HEK293T (cell line): ENCODE measurements around the gene MAD1L1.

Experiments
- CTCF ChIA-PET: fragments of 350-600 bp; formaldehyde crosslinking; extraction: SDS; loops from one replicate; lab custom pipeline; 2021; ENCODE audit warnings: antibody characterized with exemption, inconsistent platforms; lab: Yijun Ruan, JAX
- POLR2A ChIA-PET: fragments of 350-600 bp; formaldehyde crosslinking; extraction: SDS; loops from one replicate; lab custom pipeline; 2020; ENCODE audit warnings: antibody characterized with exemption, inconsistent platforms; lab: Yijun Ruan, JAX
- DNase-seq: peaks from one replicate; pipeline ENCODE4 v3.0.0; 2012; ENCODE audit warnings: mixed read lengths; ENCODE audit errors: extremely low spot score
- ARNT ChIP-seq: fragments of 450-650 bp; IDR thresholded peaks from 2 replicates; pipeline ENCODE4 v1.6.1; 2017; ENCODE audit warnings: mild to moderate bottlenecking
- BHLHE40 ChIP-seq: fragments of 450-650 bp; IDR thresholded peaks from 2 replicates; pipeline ENCODE4 v1.6.1; 2016; ENCODE audit warnings: mild to moderate bottlenecking, moderate library complexity, borderline replicate concordance
- CTBP1 ChIP-seq: fragments of 450-650 bp; IDR thresholded peaks from 2 replicates; pipeline ENCODE4 v1.6.1; 2016; ENCODE audit warnings: borderline replicate concordance
- ELF4 ChIP-seq: fragments of 450-650 bp; IDR thresholded peaks from 2 replicates; pipeline ENCODE4 v1.6.1; 2017; ENCODE audit warnings: antibody characterized with exemption
- FOXA1 ChIP-seq: fragments of 450-650 bp; IDR thresholded peaks from 2 replicates; pipeline ENCODE4 v1.6.1; 2016; ENCODE audit warnings: mild to moderate bottlenecking
- FOXK2 ChIP-seq: fragments of 450-650 bp; IDR thresholded peaks from 2 replicates; pipeline ENCODE4 v1.6.1; 2016; ENCODE audit warnings: mild to moderate bottlenecking
- FOXM1 ChIP-seq: fragments of 450-650 bp; IDR thresholded peaks from 2 replicates; pipeline ENCODE4 v1.6.1; 2017; ENCODE audit warnings: mild to moderate bottlenecking, borderline replicate concordance
- HDGF ChIP-seq: fragments of 450-650 bp; IDR thresholded peaks from 2 replicates; pipeline ENCODE4 v1.6.1; 2017; ENCODE audit warnings: antibody characterized with exemption, borderline replicate concordance
- L3MBTL2 ChIP-seq: fragments of 450-650 bp; conservative IDR thresholded peaks from 2 replicates; pipeline ENCODE4 v1.6.1; 2016; ENCODE audit warnings: mild to moderate bottlenecking
- LEF1 ChIP-seq: fragments of 450-650 bp; IDR thresholded peaks from 2 replicates; pipeline ENCODE4 v1.6.1; 2017; ENCODE audit warnings: mild to moderate bottlenecking, borderline replicate concordance
- NFRKB ChIP-seq: fragments of 450-650 bp; IDR thresholded peaks from 2 replicates; pipeline ENCODE4 v1.6.1; 2016; ENCODE audit warnings: mild to moderate bottlenecking, moderate library complexity
- SP1 ChIP-seq: fragments of 450-650 bp; IDR thresholded peaks from 2 replicates; pipeline ENCODE4 v1.6.1; 2017
- SUZ12 ChIP-seq: fragments of 450-650 bp; IDR thresholded peaks from 2 replicates; pipeline ENCODE4 v1.6.1; 2016; ENCODE audit warnings: mild to moderate bottlenecking
- TARDBP ChIP-seq: fragments of 450-650 bp; IDR thresholded peaks from 2 replicates; pipeline ENCODE4 v1.6.1; 2016
- ZNF384 ChIP-seq: fragments of 450-650 bp; IDR thresholded peaks from 2 replicates; pipeline ENCODE4 v1.6.1; 2016
- TF ChIP-seq, protein P1 (sequence below): fragments of 450-650 bp; IDR thresholded peaks from 2 replicates; pipeline ENCODE4 v1.6.1; 2016

Gene MAD1L1

DNA sequence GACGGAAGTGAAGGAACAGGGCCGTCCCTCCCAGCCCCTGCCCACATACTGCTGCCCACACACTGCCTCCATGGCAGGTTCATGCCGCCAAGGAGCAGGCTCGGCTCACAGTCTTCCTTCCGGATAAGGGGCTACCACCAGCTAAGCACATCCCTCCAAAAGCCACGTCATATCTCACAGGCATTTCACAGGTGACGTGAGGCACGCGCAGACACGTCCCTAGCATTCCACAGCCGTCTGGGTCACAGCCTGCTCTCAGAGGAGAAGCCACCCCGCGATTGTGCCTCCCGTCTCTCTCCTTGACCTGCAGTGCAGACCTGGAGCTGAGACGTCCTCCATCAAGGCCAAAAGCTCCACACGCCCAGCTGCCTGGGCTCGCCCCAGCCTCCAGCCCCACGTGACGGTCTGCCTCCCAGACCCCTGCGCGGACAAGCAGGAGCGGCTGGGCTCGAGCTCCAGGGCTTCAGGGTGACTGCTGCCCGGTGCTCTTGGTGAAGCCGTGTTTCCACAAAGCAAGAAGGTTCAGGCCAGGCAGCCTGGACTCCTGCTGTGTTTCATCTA is 114.0 kb downstream of the MAD1L1 start:
- DNase-seq: no peak
- TF ChIP-seq L3MBTL2 (no peak), SP1 (no peak), ZNF384 (no peak), NFRKB (no peak), FOXM1 (no peak), FOXK2 (no peak), SUZ12 (no peak), TARDBP (no peak), ELF4 (no peak), HDGF (no peak), FOXA1 (no peak), BHLHE40 (no peak)
- TF ChIP-seq, protein P1, sequence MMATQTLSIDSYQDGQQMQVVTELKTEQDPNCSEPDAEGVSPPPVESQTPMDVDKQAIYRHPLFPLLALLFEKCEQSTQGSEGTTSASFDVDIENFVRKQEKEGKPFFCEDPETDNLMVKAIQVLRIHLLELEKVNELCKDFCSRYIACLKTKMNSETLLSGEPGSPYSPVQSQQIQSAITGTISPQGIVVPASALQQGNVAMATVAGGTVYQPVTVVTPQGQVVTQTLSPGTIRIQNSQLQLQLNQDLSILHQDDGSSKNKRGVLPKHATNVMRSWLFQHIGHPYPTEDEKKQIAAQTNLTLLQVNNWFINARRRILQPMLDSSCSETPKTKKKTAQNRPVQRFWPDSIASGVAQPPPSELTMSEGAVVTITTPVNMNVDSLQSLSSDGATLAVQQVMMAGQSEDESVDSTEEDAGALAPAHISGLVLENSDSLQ: no peak
- ChIA-PET POLR2A (no interaction called here), CTCF (no interaction called here)

- TF ChIP-seq FOXA1 (no peak), L3MBTL2 (no peak), ZNF384 (no peak), ELF4 (no peak), HDGF (no peak), CTBP1 (no peak), ARNT (no peak), FOXM1 (no peak)
- DNase-seq: no peak
- CTCF ChIA-PET: no interaction called here
These were observed 114.7 kb downstream of the MAD1L1 start for GRCh38 chr7:2118056-2118455.

GRCh38 chr7:2117646-2118045 is 115.1 kb downstream of the MAD1L1 start:
- TF ChIP-seq ZNF384 (no peak), LEF1 (no peak), FOXA1 (no peak), ARNT (no peak)
- TF ChIP-seq, protein P1: no peak
- POLR2A ChIA-PET: no interaction called here
- CTCF ChIA-PET: no interaction called here
- no peak for DNase-seq

More at GRCh38 chr7:2118056-2118455, 114.7 kb downstream of the MAD1L1 start:
- POLR2A ChIA-PET: no interaction called here

GRCh38 chr7:2116989-2117591 is 115.7 kb downstream of the MAD1L1 start:
- no peak for DNase-seq
- TF ChIP-seq FOXM1: no peak
- no peak for TF ChIP-seq CTBP1
- no peak for TF ChIP-seq ELF4
- TF ChIP-seq, protein P1: no peak
- no peak for TF ChIP-seq NFRKB
- no peak for TF ChIP-seq SP1
- TF ChIP-seq LEF1: no peak
- no peak for TF ChIP-seq ZNF384
- TF ChIP-seq FOXK2: no peak
- no peak for TF ChIP-seq HDGF
- TF ChIP-seq FOXA1: no peak
- CTCF ChIA-PET: no interaction called here
- POLR2A ChIA-PET: no interaction called here

GRCh38 chr7:2116448-2116810 is 116.3 kb downstream of the MAD1L1 start:
- POLR2A ChIA-PET: no interaction called here
- TF ChIP-seq FOXA1 (no peak), FOXM1 (no peak), FOXK2 (no peak), L3MBTL2 (no peak), SP1 (no peak), CTBP1 (no peak)
- CTCF ChIA-PET: no interaction called here
- no peak for DNase-seq

DNA sequence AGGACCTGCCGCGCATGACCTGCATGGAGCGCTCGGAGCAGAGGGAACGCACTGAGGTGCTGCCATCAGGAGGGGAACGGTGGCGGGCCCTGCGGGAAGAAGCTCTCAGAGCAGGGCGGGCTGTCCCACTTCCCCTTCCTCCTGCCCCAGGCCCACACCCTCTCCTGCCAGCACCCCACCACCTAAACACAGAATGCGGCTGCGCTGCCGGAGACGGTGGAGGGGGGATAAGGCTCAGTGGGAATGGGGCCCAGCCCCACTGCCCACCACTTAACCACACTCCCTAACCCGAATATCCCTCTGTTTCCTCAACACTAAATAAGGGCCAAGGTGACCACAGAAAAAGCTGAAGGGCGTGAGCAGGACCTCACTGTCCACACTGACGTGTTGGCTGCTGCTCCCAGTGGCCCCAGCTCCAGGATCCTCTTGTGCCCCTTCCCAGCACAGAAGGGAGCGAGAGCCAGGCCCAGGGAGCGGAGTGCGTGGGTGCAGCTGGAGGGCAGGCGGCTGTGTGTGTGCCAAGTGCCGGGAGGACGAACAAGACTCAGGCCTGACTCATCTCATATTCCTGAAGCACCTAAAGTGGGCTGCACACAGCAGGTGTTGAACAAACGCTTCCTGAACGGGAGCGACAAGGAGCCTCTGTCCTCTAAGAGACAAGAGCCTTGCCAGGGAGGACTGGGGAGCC is 116.8 kb downstream of the MAD1L1 start:
- no peak for TF ChIP-seq BHLHE40
- TF ChIP-seq, protein P1: no peak
- no peak for TF ChIP-seq SP1
- TF ChIP-seq CTBP1: no peak
- no peak for TF ChIP-seq ELF4
- no peak for TF ChIP-seq ARNT
- TF ChIP-seq L3MBTL2: no peak
- TF ChIP-seq FOXK2: no peak
- no peak for TF ChIP-seq TARDBP
- no peak for TF ChIP-seq SUZ12
- TF ChIP-seq ZNF384: no peak
- TF ChIP-seq HDGF: no peak
- no peak for TF ChIP-seq FOXA1
- DNase-seq: no peak
- ChIA-PET CTCF (no interaction called here), POLR2A (no interaction called here)
